Measurements from ENCODE around the gene SLC27A5.
"Not testable (repeated sequence)": the region's sequence is repeated elsewhere in the genome, so short reads cannot be mapped to it uniquely, and the experiment has no call there.

GRCh38 chr19:58449980-58450379 lies 61.8 kb downstream of the SLC27A5 start:
- not testable (repeated sequence) for TF ChIP-seq POLR2A (IDR thresholded peaks at IDR 0.05; ENCODE audit: low read length); GATA1 (IDR thresholded peaks at IDR 0.05; ENCODE audit: low read depth, low read length)

All from erythroblast (primary cell).